ENCODE measurements around the gene C1orf50. TPM values are rescaled to one million over a fixed set of nuclear protein-coding genes. Genes with fewer than 3 reads are reported as not detected.

The C1orf50 gene
- total RNA-seq, 1 donor from 2014 or later = 11.3 TPM

- Mint-ChIP-seq H3K27ac (ENCODE audit: unreplicated experiment) (peak within 1 kb of the TSS; percentile 96), H3K36me3 (ENCODE audit: low read depth, unreplicated experiment) (peaks cover 9% of the 10 kb centered on the region), H3K9me3 (ENCODE audit: unreplicated experiment) (no peaks in the 10 kb centered on the region), H3K27me3 (ENCODE audit: unreplicated experiment) (peaks cover 2% of the 10 kb centered on the region), H3K4me1 (ENCODE audit: unreplicated experiment) (peaks cover 13% of the 10 kb centered on the region), H3K4me3 (ENCODE audit: unreplicated experiment) (peak within 1 kb of the TSS; percentile 94)
- peak; percentile 99 for DNase-seq (ENCODE audit: low spot score)
- TF ChIP-seq CTCF (IDR thresholded peaks at IDR 0.05; ENCODE audit: unreplicated experiment) = no peak
Observed at GRCh38 chr1:42816585-42817439, 49.8 kb downstream of the C1orf50 start, which contains the start of the genes ERMAP and SVBP. Gene ERMAP (plus strand): TSS chr1:42817122. CDS start chr1:42830449, 13,327 bp downstream. Gene SVBP (minus strand): TSS chr1:42817397. CDS start chr1:42816544, 853 bp downstream.

GRCh38 chr1:42817440-42817767 is 50.4 kb downstream of the C1orf50 start:
- peaks cover 13% of the 10 kb centered on the region for H3K4me1 Mint-ChIP-seq (ENCODE audit: unreplicated experiment)
- no peaks in the 10 kb centered on the region for H3K9me3 Mint-ChIP-seq (ENCODE audit: unreplicated experiment)
- H3K4me3 Mint-ChIP-seq (ENCODE audit: unreplicated experiment) = peak overlapping the region; percentile 89
- peak overlapping the region; percentile 63 for H3K27ac Mint-ChIP-seq (ENCODE audit: unreplicated experiment)
- H3K27me3 Mint-ChIP-seq (ENCODE audit: unreplicated experiment) = peaks cover 2% of the 10 kb centered on the region
- no peak for DNase-seq (ENCODE audit: low spot score)
- no peak for TF ChIP-seq CTCF (IDR thresholded peaks at IDR 0.05; ENCODE audit: unreplicated experiment)
- H3K36me3 Mint-ChIP-seq (ENCODE audit: low read depth, unreplicated experiment) = peaks cover 9% of the 10 kb centered on the region

- no peak for TF ChIP-seq CTCF (IDR thresholded peaks at IDR 0.05; ENCODE audit: unreplicated experiment)
- DNase-seq (ENCODE audit: low spot score) = no peak
- Mint-ChIP-seq H3K27ac (ENCODE audit: unreplicated experiment) (no peak overlapping the region), H3K9me3 (ENCODE audit: unreplicated experiment) (no peaks in the 10 kb centered on the region), H3K27me3 (ENCODE audit: unreplicated experiment) (peaks cover 2% of the 10 kb centered on the region), H3K4me1 (ENCODE audit: unreplicated experiment) (peaks cover 13% of the 10 kb centered on the region), H3K36me3 (ENCODE audit: low read depth, unreplicated experiment) (peaks cover 9% of the 10 kb centered on the region), H3K4me3 (ENCODE audit: unreplicated experiment) (no peak overlapping the region)
Observed at GRCh38 chr1:42817976-42818375, 50.9 kb downstream of the C1orf50 start.

- H3K36me3 Mint-ChIP-seq (ENCODE audit: low read depth, unreplicated experiment) = peaks cover 3% of the 10 kb centered on the region
Observed at GRCh38 chr1:42820813-42821212, 53.8 kb downstream of the C1orf50 start.

More at GRCh38 chr1:42820813-42821212, 53.8 kb downstream of the C1orf50 start:
- no peak for TF ChIP-seq CTCF (IDR thresholded peaks at IDR 0.05; ENCODE audit: unreplicated experiment)
- no peak overlapping the region for H3K4me3 Mint-ChIP-seq (ENCODE audit: unreplicated experiment)
- peaks cover 2% of the 10 kb centered on the region for H3K27me3 Mint-ChIP-seq (ENCODE audit: unreplicated experiment)
- H3K4me1 Mint-ChIP-seq (ENCODE audit: unreplicated experiment) = peaks cover 13% of the 10 kb centered on the region
- H3K27ac Mint-ChIP-seq (ENCODE audit: unreplicated experiment) = no peak overlapping the region
- DNase-seq (ENCODE audit: low spot score) = no peak
- no peaks in the 10 kb centered on the region for H3K9me3 Mint-ChIP-seq (ENCODE audit: unreplicated experiment)
